Astrocyte (in vitro differentiated cells and primary cell): ENCODE measurements around the gene PON1. TPM values are rescaled to one million over a fixed set of nuclear protein-coding genes. Genes with fewer than 3 reads are reported as not detected.

Experiments
- DNase-seq: peaks from one replicate; pipeline ENCODE4 v3.0.0-alpha.2; 2010; ENCODE audit warnings: low read depth
- FAIRE-seq: peaks from 2 replicates; lab custom pipeline; 2011; peaks lifted over from hg19 to GRCh38; lab: Jason Lieb, UNC
- H2AFZ ChIP-seq: 2 replicates; pipeline ENCODE4 v1.6.0; 2012; ENCODE audit warnings: low read depth, low read length, inconsistent platforms
- H3K27ac ChIP-seq: 2 replicates; pipeline ENCODE4 v1.5.1; 2011; ENCODE audit warnings: low read depth, low read length, inconsistent platforms
- H3K27me3 ChIP-seq: 2 replicates; pipeline ENCODE4 v1.6.0; 2011; ENCODE audit warnings: low read length, inconsistent platforms; ENCODE audit not compliant: insufficient read depth
- H3K36me3 ChIP-seq: 2 replicates; pipeline ENCODE4 v1.5.1; 2011; ENCODE audit warnings: low read length, inconsistent platforms; ENCODE audit not compliant: insufficient read depth
- H3K4me1 ChIP-seq: 2 replicates; pipeline ENCODE4 v1.5.1; 2011; ENCODE audit warnings: low read length, inconsistent platforms; ENCODE audit not compliant: insufficient read depth
- H3K4me2 ChIP-seq: 2 replicates; pipeline ENCODE4 v1.6.0; 2012; ENCODE audit warnings: low read length, inconsistent platforms
- H3K4me3 ChIP-seq: 2 replicates; pipeline ENCODE4 v1.5.1; 2011; ENCODE audit warnings: low read depth, mild to moderate bottlenecking, low read length, inconsistent platforms; ENCODE audit not compliant: insufficient read depth
- H3K79me2 ChIP-seq: 2 replicates; pipeline ENCODE4 v1.6.0; 2012; ENCODE audit warnings: mild to moderate bottlenecking, low read length, inconsistent platforms; ENCODE audit not compliant: insufficient read depth
- H3K9ac ChIP-seq: 2 replicates; pipeline ENCODE4 v1.6.0; 2012; ENCODE audit warnings: mild to moderate bottlenecking, low read length, inconsistent platforms
- H3K9me3 ChIP-seq: 2 replicates; pipeline ENCODE4 v1.5.1; 2012; ENCODE audit warnings: low read depth, mild to moderate bottlenecking, low read length, inconsistent platforms; ENCODE audit not compliant: insufficient read depth
- H4K20me1 ChIP-seq: 2 replicates; pipeline ENCODE4 v1.6.0; 2012; ENCODE audit warnings: low read length, inconsistent platforms; ENCODE audit not compliant: insufficient read depth
- H3K27ac Mint-ChIP-seq: one replicate; pipeline ENCODE4 v1.8.0; 2021; ENCODE audit warnings: mild to moderate bottlenecking, mixed read lengths; ENCODE audit not compliant: unreplicated experiment
- H3K27me3 Mint-ChIP-seq: one replicate; pipeline ENCODE4 v1.8.0; 2021; ENCODE audit warnings: low read depth, mixed read lengths; ENCODE audit not compliant: unreplicated experiment
- H3K36me3 Mint-ChIP-seq: one replicate; pipeline ENCODE4 v1.8.0; 2021; ENCODE audit warnings: low read depth, mixed read lengths; ENCODE audit not compliant: unreplicated experiment
- H3K4me1 Mint-ChIP-seq: one replicate; pipeline ENCODE4 v1.8.0; 2021; ENCODE audit warnings: low read depth, mixed read lengths; ENCODE audit not compliant: unreplicated experiment
- H3K4me3 Mint-ChIP-seq: one replicate; pipeline ENCODE4 v1.8.0; 2021; ENCODE audit warnings: mild to moderate bottlenecking, moderate library complexity, mixed read lengths; ENCODE audit not compliant: unreplicated experiment
- H3K9me3 Mint-ChIP-seq: one replicate; pipeline ENCODE4 v1.8.0; 2021; ENCODE audit warnings: mild to moderate bottlenecking, mixed read lengths; ENCODE audit not compliant: unreplicated experiment
- CTCF ChIP-seq: IDR thresholded peaks from 2 replicates; pipeline ENCODE4 v1.5.1; 2011; ENCODE audit warnings: low read depth, mild to moderate bottlenecking, inconsistent platforms, low read length, moderate library complexity; ENCODE audit not compliant: insufficient read depth
- EZH2 ChIP-seq: IDR thresholded peaks from 2 replicates; pipeline ENCODE4 v1.6.1; 2012; ENCODE audit warnings: mild to moderate bottlenecking, low read length, inconsistent platforms; ENCODE audit not compliant: insufficient read depth
- total RNA-seq: library from RNA; stranded (reverse); gene quantifications from 2 replicates; pipeline ENCODE4 v1.2.1, GENCODE V29; 2021

The PON1 gene
- total RNA-seq, 1 donor from 2014 or later: 1.00 TPM

- no peak overlapping the region for H3K4me3 Mint-ChIP-seq
Measured at GRCh38 chr7:95318501-95319100, 5.7 kb downstream of the PON1 start.

GRCh38 chr7:95317966-95318365 lies 6.4 kb downstream of the PON1 start:
- no peak overlapping the region for H3K4me3 Mint-ChIP-seq
- Histone ChIP-seq H3K4me3 (no peak overlapping the region), H3K27ac (no peak overlapping the region), H3K9me3 (no peaks in the 10 kb centered on the region), H3K27me3 (no peaks in the 10 kb centered on the region), H3K9ac (no peak overlapping the region), H3K4me2 (no peak overlapping the region), H3K4me1 (no peaks in the 10 kb centered on the region), H3K36me3 (no peaks in the 10 kb centered on the region), H4K20me1 (no peaks in the 10 kb centered on the region), H3K79me2 (no peaks in the 10 kb centered on the region), H2AFZ (no peak overlapping the region)
- H3K4me1 Mint-ChIP-seq: peaks cover 22% of the 10 kb centered on the region
- no peak overlapping the region for H3K27ac Mint-ChIP-seq
- TF ChIP-seq EZH2: no peak
- TF ChIP-seq CTCF: no peak
- DNase-seq: no peak
- H3K36me3 Mint-ChIP-seq: peaks cover 1% of the 10 kb centered on the region
- H3K27me3 Mint-ChIP-seq: peaks cover 1% of the 10 kb centered on the region
- no peak for FAIRE-seq
- H3K9me3 Mint-ChIP-seq: no peaks in the 10 kb centered on the region

More at GRCh38 chr7:95318501-95319100, 5.7 kb downstream of the PON1 start:
- Histone ChIP-seq H3K4me2 (no peak overlapping the region), H3K9me3 (no peaks in the 10 kb centered on the region), H3K9ac (no peak overlapping the region), H3K4me1 (no peaks in the 10 kb centered on the region), H3K27ac (no peak overlapping the region), H3K36me3 (no peaks in the 10 kb centered on the region), H3K79me2 (no peaks in the 10 kb centered on the region), H2AFZ (no peak overlapping the region), H3K4me3 (no peak overlapping the region), H4K20me1 (no peaks in the 10 kb centered on the region), H3K27me3 (no peaks in the 10 kb centered on the region)
- H3K27me3 Mint-ChIP-seq: peaks cover 1% of the 10 kb centered on the region
- H3K9me3 Mint-ChIP-seq: no peaks in the 10 kb centered on the region
- H3K27ac Mint-ChIP-seq: no peak overlapping the region
- H3K4me1 Mint-ChIP-seq: peaks cover 25% of the 10 kb centered on the region
- H3K36me3 Mint-ChIP-seq: peaks cover 1% of the 10 kb centered on the region
- no peak for TF ChIP-seq EZH2
- no peak for TF ChIP-seq CTCF
- FAIRE-seq (no peak), DNase-seq (no peak)

- no peak overlapping the region for H3K9ac ChIP-seq
- DNase-seq (no peak), FAIRE-seq (no peak)
- no peaks in the 10 kb centered on the region for H3K79me2 ChIP-seq
- TF ChIP-seq EZH2: no peak
- TF ChIP-seq CTCF: no peak
- H3K36me3 Mint-ChIP-seq: peaks cover 1% of the 10 kb centered on the region
- peaks cover 1% of the 10 kb centered on the region for H3K27me3 Mint-ChIP-seq
- H3K4me3 Mint-ChIP-seq: no peak overlapping the region
- no peak overlapping the region for H3K4me2 ChIP-seq
- no peaks in the 10 kb centered on the region for H3K9me3 Mint-ChIP-seq
- H3K4me3 ChIP-seq: no peak overlapping the region
- no peaks in the 10 kb centered on the region for H3K27me3 ChIP-seq
- H2AFZ ChIP-seq: no peak overlapping the region
- H3K27ac Mint-ChIP-seq: no peak overlapping the region
- peaks cover 19% of the 10 kb centered on the region for H3K4me1 Mint-ChIP-seq
- no peaks in the 10 kb centered on the region for H3K9me3 ChIP-seq
- no peaks in the 10 kb centered on the region for H3K36me3 ChIP-seq
- no peaks in the 10 kb centered on the region for H3K4me1 ChIP-seq
- no peak overlapping the region for H3K27ac ChIP-seq
- H4K20me1 ChIP-seq: no peaks in the 10 kb centered on the region
Measured at GRCh38 chr7:95317546-95317945, 6.8 kb downstream of the PON1 start.
